22Rv1 (cell line): ENCODE results near the gene LRRC46.

Experiments
- ZFX ChIP-seq: fragments of 450-650 bp; IDR thresholded peaks from 2 replicates; pipeline ENCODE4 v1.6.1; 2017; ENCODE audit warnings: antibody characterized with exemption, borderline replicate concordance
- TF ChIP-seq, protein P1 (sequence below): fragments of 450-650 bp; IDR thresholded peaks from 2 replicates; pipeline ENCODE4 v1.5.1; 2017; ENCODE audit warnings: mild to moderate bottlenecking

DNA sequence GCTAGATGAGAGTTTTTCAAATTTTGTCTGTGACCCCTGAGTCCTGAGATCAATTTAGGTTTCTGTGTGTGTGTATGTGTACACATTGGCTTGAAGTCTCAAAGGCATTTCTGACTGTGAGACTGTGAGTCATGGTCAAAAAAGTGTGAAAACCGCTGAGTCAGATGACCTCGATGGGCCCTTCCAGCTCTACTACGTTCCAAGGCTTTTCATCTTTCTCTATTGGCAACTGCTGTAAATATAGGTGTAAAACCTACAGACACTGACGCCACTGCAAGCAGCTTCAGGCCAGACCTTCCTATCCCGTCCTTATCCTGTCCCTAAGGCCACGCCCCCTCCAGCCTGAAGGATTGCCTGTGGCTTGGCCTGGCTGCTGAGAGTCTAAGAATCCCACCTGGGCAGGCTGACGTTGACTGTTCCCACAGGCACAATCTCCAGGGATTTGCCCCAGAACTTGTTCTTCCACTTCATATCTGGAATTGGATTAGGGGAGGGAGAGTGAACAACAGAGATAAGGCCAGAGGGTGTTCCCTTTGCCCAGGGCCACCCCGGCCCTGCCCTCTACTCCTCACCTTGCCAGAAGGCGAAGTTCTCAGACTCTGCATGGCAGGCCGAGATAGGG is 21.2 kb upstream of the LRRC46 start:
- TF ChIP-seq, protein P1, sequence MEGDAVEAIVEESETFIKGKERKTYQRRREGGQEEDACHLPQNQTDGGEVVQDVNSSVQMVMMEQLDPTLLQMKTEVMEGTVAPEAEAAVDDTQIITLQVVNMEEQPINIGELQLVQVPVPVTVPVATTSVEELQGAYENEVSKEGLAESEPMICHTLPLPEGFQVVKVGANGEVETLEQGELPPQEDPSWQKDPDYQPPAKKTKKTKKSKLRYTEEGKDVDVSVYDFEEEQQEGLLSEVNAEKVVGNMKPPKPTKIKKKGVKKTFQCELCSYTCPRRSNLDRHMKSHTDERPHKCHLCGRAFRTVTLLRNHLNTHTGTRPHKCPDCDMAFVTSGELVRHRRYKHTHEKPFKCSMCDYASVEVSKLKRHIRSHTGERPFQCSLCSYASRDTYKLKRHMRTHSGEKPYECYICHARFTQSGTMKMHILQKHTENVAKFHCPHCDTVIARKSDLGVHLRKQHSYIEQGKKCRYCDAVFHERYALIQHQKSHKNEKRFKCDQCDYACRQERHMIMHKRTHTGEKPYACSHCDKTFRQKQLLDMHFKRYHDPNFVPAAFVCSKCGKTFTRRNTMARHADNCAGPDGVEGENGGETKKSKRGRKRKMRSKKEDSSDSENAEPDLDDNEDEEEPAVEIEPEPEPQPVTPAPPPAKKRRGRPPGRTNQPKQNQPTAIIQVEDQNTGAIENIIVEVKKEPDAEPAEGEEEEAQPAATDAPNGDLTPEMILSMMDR: no peak
- no peak for TF ChIP-seq ZFX
